ENCODE data around the gene PDHA1. TPM values are rescaled to one million over a fixed set of nuclear protein-coding genes. Genes with fewer than 3 reads are reported as not detected.
A peak's percentile ranks its signal among the peaks of the same experiment; 100 is the strongest.

Gene PDHA1
- 90.3 TPM for total RNA-seq
- polyA plus RNA-seq, result 145 TPM

- WGBS, result under 1% methylated on average over 81 of the region's 81 CpGs
- Histone ChIP-seq H3K4me3 (ENCODE audit: low read depth, low read length) (peak within 1 kb of the TSS; percentile 78), H3K36me3 (ENCODE audit: insufficient read depth) (no peaks in the 10 kb centered on the region), H3K27ac (ENCODE audit: low read depth) (peak within 1 kb of the TSS; percentile 96), H3K4me1 (ENCODE audit: insufficient read depth) (no peaks in the 10 kb centered on the region)
- DNase-seq (ENCODE audit: extremely low spot score), result peak; percentile 72
Measured at GRCh38 chrX:19343535-19344408, at the start of gene PDHA1. TSS of gene PDHA1 (plus strand) at chrX:19343927. CDS start at chrX:19344038, 111 bp downstream.

DNA sequence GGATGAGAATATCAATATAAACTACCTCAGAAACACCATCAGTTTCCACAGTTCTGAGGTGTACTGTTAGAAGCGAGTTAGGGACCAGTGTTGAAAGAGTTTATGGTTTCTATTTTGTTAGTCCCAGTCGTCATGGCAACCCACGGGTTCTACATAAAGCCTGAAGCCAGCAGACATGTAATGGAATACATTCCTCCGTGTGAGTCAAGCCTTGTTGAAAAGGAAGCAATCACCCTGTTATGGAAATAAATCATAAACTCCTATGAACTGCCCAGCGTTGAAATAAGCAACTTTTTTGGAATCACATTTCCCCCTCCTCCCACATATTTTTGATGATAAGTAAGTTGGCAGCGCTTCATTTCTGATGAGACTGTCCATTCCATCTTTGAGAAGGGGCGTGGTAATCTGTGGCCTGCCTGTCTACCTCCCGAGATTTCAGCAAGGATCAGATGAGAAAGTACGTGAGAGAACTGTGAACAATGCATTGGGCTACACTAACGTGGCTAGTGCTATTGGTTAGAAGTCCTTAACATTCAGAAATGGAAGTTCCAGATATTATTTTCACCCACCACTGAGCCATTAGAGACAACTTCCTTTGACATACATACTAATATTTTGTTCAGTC is 40.4 kb upstream of the PDHA1 start:
- H3K27ac ChIP-seq (ENCODE audit: low read depth), result no peak overlapping the region
- H3K36me3 ChIP-seq (ENCODE audit: insufficient read depth), result no peaks in the 10 kb centered on the region
- no peak overlapping the region for H3K4me3 ChIP-seq (ENCODE audit: low read depth, low read length)
- 38% methylated on average over 10 of the region's 10 CpGs for whole genome bisulfite sequencing
- no peak for DNase-seq (ENCODE audit: extremely low spot score)
- H3K4me1 ChIP-seq (ENCODE audit: insufficient read depth), result no peaks in the 10 kb centered on the region

DNA sequence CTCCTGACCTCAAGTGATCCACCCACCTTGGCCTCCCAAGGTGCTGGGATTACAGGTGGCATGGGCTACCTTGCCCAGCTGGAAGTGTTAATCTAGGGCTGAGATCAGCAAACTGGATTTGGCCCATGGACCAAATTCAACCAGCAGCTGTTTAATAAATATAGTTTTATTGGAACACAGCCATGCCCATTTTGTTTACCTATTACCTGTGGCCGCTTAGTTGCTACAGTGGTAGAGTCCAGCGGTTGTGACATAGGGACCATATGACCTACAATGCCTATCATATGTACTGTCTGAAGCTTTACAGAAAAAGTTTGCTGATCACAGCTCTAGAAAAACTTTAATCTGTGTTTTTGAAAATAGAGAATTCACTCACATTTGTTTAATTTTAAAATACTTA is 17.2 kb upstream of the PDHA1 start:
- 74% methylated on average over 2 of the region's 2 CpGs for WGBS
- Histone ChIP-seq H3K27ac (ENCODE audit: low read depth) (no peak overlapping the region), H3K4me3 (ENCODE audit: low read depth, low read length) (no peak overlapping the region), H3K36me3 (ENCODE audit: insufficient read depth) (no peaks in the 10 kb centered on the region), H3K4me1 (ENCODE audit: insufficient read depth) (no peaks in the 10 kb centered on the region)
- no peak for DNase-seq (ENCODE audit: extremely low spot score)

GRCh38 chrX:19331831-19332230 is 11.9 kb upstream of the PDHA1 start:
- 83% methylated on average over 10 of the region's 10 CpGs for WGBS
- H3K27ac ChIP-seq (ENCODE audit: low read depth), result no peak overlapping the region
- no peak overlapping the region for H3K4me3 ChIP-seq (ENCODE audit: low read depth, low read length)
- no peaks in the 10 kb centered on the region for H3K4me1 ChIP-seq (ENCODE audit: insufficient read depth)
- DNase-seq (ENCODE audit: extremely low spot score), result no peak
- H3K36me3 ChIP-seq (ENCODE audit: insufficient read depth), result no peaks in the 10 kb centered on the region

DNA sequence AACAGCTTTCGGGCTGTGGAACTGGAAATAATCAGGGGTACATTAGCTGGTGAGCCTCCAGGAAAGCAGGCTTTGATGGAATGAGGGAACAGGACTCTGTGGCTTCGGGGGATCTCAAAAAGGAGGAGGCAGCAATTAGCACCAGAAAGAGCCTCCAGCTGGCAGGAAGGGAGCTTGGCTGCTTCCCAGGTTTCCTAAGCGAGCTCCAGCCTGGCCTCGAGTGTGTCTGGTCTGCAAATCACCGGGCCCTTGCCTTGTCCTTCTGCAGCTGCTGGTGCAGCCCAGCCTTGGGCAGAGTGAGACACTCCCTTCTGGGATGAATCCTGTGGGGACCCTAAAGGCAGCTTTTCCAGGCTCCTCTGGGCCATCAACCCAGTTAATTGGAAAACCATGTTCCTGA is 10.7 kb upstream of the PDHA1 start:
- Histone ChIP-seq H3K36me3 (ENCODE audit: insufficient read depth) (no peaks in the 10 kb centered on the region), H3K4me1 (ENCODE audit: insufficient read depth) (no peaks in the 10 kb centered on the region), H3K4me3 (ENCODE audit: low read depth, low read length) (no peak overlapping the region), H3K27ac (ENCODE audit: low read depth) (no peak overlapping the region)
- WGBS, result 22% methylated on average over 5 of the region's 5 CpGs
- no peak for DNase-seq (ENCODE audit: extremely low spot score)

DNA sequence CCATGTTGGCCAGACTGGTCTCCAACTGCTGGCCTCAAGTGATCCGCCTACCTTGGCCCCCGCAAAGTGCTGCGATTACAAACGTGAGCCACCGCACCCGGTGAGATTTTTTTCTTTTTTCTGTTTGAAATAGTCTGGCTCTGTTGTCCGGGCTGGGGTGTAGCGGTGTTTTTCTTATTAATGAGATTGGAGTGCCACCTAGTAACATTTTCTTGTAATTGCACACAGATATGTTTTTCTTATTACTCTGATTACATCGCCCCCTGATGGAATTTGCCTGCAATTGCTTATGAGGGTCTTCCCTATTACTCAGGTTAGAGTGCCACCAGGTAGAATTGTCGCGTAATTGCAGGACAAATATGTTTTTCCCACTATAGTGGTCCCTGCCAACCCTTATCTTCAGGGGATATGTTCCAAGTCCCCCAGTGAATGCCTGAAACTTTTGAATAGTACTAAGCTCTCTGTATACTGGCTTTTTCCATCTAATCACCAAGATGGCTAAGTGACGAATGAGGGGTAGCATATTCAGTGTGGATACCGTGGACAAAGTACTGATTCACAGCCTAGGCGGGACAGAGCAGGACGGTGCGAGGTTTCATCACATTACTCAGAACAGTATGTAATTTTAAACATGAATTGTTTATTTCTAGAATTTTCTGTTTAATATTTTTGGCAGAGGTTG is 8.6 kb upstream of the PDHA1 start:
- Histone ChIP-seq H3K36me3 (ENCODE audit: insufficient read depth) (no peaks in the 10 kb centered on the region), H3K4me3 (ENCODE audit: low read depth, low read length) (no peak overlapping the region), H3K4me1 (ENCODE audit: insufficient read depth) (no peaks in the 10 kb centered on the region), H3K27ac (ENCODE audit: low read depth) (no peak overlapping the region)
- no peak for DNase-seq (ENCODE audit: extremely low spot score)
- 69% methylated on average over 16 of the region's 16 CpGs for WGBS

- 48% methylated on average over 6 of the region's 6 CpGs for WGBS
- H3K4me3 ChIP-seq (ENCODE audit: low read depth, low read length), result no peak overlapping the region
- no peak for DNase-seq (ENCODE audit: extremely low spot score)
- H3K4me1 ChIP-seq (ENCODE audit: insufficient read depth), result no peaks in the 10 kb centered on the region
- H3K27ac ChIP-seq (ENCODE audit: low read depth), result no peak overlapping the region
- H3K36me3 ChIP-seq (ENCODE audit: insufficient read depth), result no peaks in the 10 kb centered on the region
Measured at GRCh38 chrX:19342331-19342906, 1.3 kb upstream of the PDHA1 start.

DNA sequence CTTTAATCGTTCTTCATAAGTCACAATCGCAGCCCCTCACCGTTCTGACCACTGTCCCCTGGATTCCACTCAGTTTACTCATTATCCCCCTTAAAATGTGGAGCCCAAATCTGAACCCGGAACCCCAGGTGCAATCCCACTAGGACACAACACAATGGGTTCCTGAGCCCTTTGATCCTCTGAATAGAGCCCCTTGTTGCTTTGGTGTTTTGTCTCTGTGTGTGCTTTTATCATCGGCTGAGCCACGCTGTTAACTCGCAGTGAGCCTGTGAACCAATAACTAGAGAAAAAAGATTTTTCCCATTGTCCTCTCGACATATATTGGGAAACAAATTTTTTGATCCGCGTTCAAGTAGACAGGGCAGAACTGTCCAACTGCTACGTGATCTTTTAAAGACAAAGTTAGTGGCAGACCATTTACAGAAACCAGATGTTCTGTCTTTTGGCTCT is 617 bp upstream of the PDHA1 start:
- H3K36me3 ChIP-seq (ENCODE audit: insufficient read depth), result no peaks in the 10 kb centered on the region
- peak overlapping the region; percentile 26 for H3K4me3 ChIP-seq (ENCODE audit: low read depth, low read length)
- 27% methylated on average over 11 of the region's 11 CpGs for WGBS
- H3K4me1 ChIP-seq (ENCODE audit: insufficient read depth), result no peaks in the 10 kb centered on the region
- H3K27ac ChIP-seq (ENCODE audit: low read depth), result no peak overlapping the region
- DNase-seq (ENCODE audit: extremely low spot score), result peak; percentile 48

DNA sequence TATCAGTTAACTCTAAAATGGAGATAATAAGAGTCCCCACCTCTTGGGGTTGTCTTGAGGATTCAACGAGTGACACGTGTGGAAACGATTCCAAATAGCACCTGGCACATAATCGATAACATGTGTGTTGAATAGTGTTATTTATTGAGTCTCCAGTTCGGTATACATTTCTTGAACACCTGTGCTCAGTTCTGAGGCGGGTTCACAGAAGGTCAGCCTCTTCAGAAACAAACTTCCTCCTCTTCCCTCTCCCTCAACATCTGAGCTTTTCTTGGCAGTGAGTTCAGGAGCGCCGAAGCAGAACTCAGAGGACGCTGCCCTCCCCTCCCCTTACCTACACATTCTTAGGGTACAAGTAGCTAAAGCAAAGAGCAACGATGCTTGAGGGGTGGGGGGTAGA is 934 bp downstream of the PDHA1 start:
- H3K27ac ChIP-seq (ENCODE audit: low read depth), result no peak overlapping the region
- no peaks in the 10 kb centered on the region for H3K4me1 ChIP-seq (ENCODE audit: insufficient read depth)
- 10% methylated on average over 10 of the region's 10 CpGs for WGBS
- H3K36me3 ChIP-seq (ENCODE audit: insufficient read depth), result no peaks in the 10 kb centered on the region
- peak overlapping the region; percentile 78 for H3K4me3 ChIP-seq (ENCODE audit: low read depth, low read length)
- DNase-seq (ENCODE audit: extremely low spot score), result no peak

- WGBS, result 81% methylated on average over 3 of the region's 3 CpGs
- Histone ChIP-seq H3K4me3 (ENCODE audit: low read depth, low read length) (no peak overlapping the region), H3K36me3 (ENCODE audit: insufficient read depth) (peaks cover 2% of the 10 kb centered on the region), H3K4me1 (ENCODE audit: insufficient read depth) (no peaks in the 10 kb centered on the region), H3K27ac (ENCODE audit: low read depth) (no peak overlapping the region)
- no peak for DNase-seq (ENCODE audit: extremely low spot score)
Measured at GRCh38 chrX:19347916-19348315, 4.2 kb downstream of the PDHA1 start.

GRCh38 chrX:19349264-19349663 is 5.5 kb downstream of the PDHA1 start:
- 84% methylated on average over 2 of the region's 2 CpGs for WGBS
- H3K4me3 ChIP-seq (ENCODE audit: low read depth, low read length), result no peak overlapping the region
- no peak for DNase-seq (ENCODE audit: extremely low spot score)
- no peaks in the 10 kb centered on the region for H3K4me1 ChIP-seq (ENCODE audit: insufficient read depth)
- peaks cover 4% of the 10 kb centered on the region for H3K36me3 ChIP-seq (ENCODE audit: insufficient read depth)
- no peak overlapping the region for H3K27ac ChIP-seq (ENCODE audit: low read depth)

GRCh38 chrX:19350941-19351384 is 7.2 kb downstream of the PDHA1 start:
- Histone ChIP-seq H3K36me3 (ENCODE audit: insufficient read depth) (peaks cover 4% of the 10 kb centered on the region), H3K4me1 (ENCODE audit: insufficient read depth) (no peaks in the 10 kb centered on the region), H3K27ac (ENCODE audit: low read depth) (no peak overlapping the region), H3K4me3 (ENCODE audit: low read depth, low read length) (no peak overlapping the region)
- 78% methylated on average over 8 of the region's 8 CpGs for WGBS
- no peak for DNase-seq (ENCODE audit: extremely low spot score)

DNA sequence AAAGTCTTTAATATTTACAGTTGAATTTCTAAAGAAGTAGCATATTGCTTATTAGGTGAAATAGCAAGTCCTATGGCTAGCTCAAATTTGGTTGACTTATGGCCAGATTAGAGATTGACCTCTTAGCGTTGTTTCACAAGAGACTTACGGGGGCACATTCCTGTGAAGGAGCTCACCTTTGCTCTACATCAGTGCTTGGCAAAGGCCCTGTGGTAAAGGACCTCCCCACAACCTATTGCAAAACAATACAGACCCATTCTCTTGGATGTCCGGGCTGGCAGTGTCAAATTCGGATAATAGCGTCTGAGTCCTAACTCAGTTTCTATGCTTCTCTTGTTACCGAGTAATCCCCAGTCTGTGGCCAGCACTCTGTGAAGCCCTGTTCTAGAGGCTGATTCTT is 10.9 kb downstream of the PDHA1 start:
- no peak overlapping the region for H3K4me3 ChIP-seq (ENCODE audit: low read depth, low read length)
- no peak for DNase-seq (ENCODE audit: extremely low spot score)
- peaks cover 5% of the 10 kb centered on the region for H3K36me3 ChIP-seq (ENCODE audit: insufficient read depth)
- no peaks in the 10 kb centered on the region for H3K4me1 ChIP-seq (ENCODE audit: insufficient read depth)
- 96% methylated on average over 6 of the region's 6 CpGs for WGBS
- no peak overlapping the region for H3K27ac ChIP-seq (ENCODE audit: low read depth)
